ENCODE measurements around the gene SRC. TPM values are rescaled to one million over a fixed set of nuclear protein-coding genes. Genes with fewer than 3 reads are reported as not detected.
"Not testable (repeated sequence)": the region's sequence is repeated elsewhere in the genome, so short reads cannot be mapped to it uniquely, and the experiment has no call there.

The SRC gene
- total RNA-seq, 1 experiment from 2014 or later, result 7.6 TPM

GRCh38 chr20:37336369-37337207 lies 9.4 kb upstream of the SRC start:
- H3K4me3 ChIP-seq, result no peak overlapping the region
- H3K36me3 ChIP-seq, result no peaks in the 10 kb centered on the region
- H3K27ac ChIP-seq, result no peak overlapping the region
- no peak for DNase-seq (ENCODE audit: low read depth in 1 of 2, low spot score in 2 of 2)
- H3K4me1 ChIP-seq (replicated peaks), result peaks cover 7% of the 10 kb centered on the region
- no peaks in the 10 kb centered on the region for H3K9me3 ChIP-seq (replicated peaks)
- no peaks in the 10 kb centered on the region for H3K27me3 ChIP-seq (replicated peaks)

GRCh38 chr20:37337208-37337991 lies 8.5 kb upstream of the SRC start:
- no peak overlapping the region for H3K4me3 ChIP-seq
- no peak overlapping the region for H3K27ac ChIP-seq
- H3K4me1 ChIP-seq (replicated peaks), result peaks cover 8% of the 10 kb centered on the region

GRCh38 chr20:37338380-37338779 lies 7.6 kb upstream of the SRC start:
- not testable (repeated sequence) for H3K4me3 ChIP-seq; DNase-seq (ENCODE audit: low read depth in 1 of 2, low spot score in 2 of 2); H3K36me3 ChIP-seq

More at GRCh38 chr20:37337208-37337991, 8.5 kb upstream of the SRC start:
- Histone ChIP-seq H3K9me3 (replicated peaks) (no peaks in the 10 kb centered on the region), H3K36me3 (no peaks in the 10 kb centered on the region), H3K27me3 (replicated peaks) (no peaks in the 10 kb centered on the region)
- DNase-seq (ENCODE audit: low read depth in 1 of 2, low spot score in 2 of 2), result no peak

GRCh38 chr20:37339208-37339607 lies 6.7 kb upstream of the SRC start:
- no peaks in the 10 kb centered on the region for H3K36me3 ChIP-seq
- DNase-seq (ENCODE audit: low read depth in 1 of 2, low spot score in 2 of 2), result no peak
- no peak overlapping the region for H3K4me3 ChIP-seq
- peaks cover 20% of the 10 kb centered on the region for H3K4me1 ChIP-seq (replicated peaks)
- no peak overlapping the region for H3K27ac ChIP-seq
- H3K9me3 ChIP-seq (replicated peaks), result no peaks in the 10 kb centered on the region
- no peaks in the 10 kb centered on the region for H3K27me3 ChIP-seq (replicated peaks)

More at GRCh38 chr20:37338380-37338779, 7.6 kb upstream of the SRC start:
- H3K27ac ChIP-seq; H3K27me3 ChIP-seq (replicated peaks); H3K9me3 ChIP-seq (replicated peaks): not testable (repeated sequence)
- peaks cover 17% of the 10 kb centered on the region for H3K4me1 ChIP-seq (replicated peaks)

- not testable (repeated sequence) for H3K36me3 ChIP-seq; H3K27me3 ChIP-seq (replicated peaks); DNase-seq (ENCODE audit: low read depth in 1 of 2, low spot score in 2 of 2)
Observed at GRCh38 chr20:37339764-37340109, 6.2 kb upstream of the SRC start.

GRCh38 chr20:37340998-37341397 lies 4.9 kb upstream of the SRC start:
- Histone ChIP-seq H3K27me3 (replicated peaks) (no peaks in the 10 kb centered on the region), H3K9me3 (replicated peaks) (no peaks in the 10 kb centered on the region), H3K27ac (no peak overlapping the region), H3K4me3 (no peak overlapping the region), H3K36me3 (no peaks in the 10 kb centered on the region), H3K4me1 (replicated peaks) (peaks cover 21% of the 10 kb centered on the region)
- no peak for DNase-seq (ENCODE audit: low read depth in 1 of 2, low spot score in 2 of 2)

More at GRCh38 chr20:37339764-37340109, 6.2 kb upstream of the SRC start:
- not testable (repeated sequence) for H3K27ac ChIP-seq; H3K4me3 ChIP-seq; H3K9me3 ChIP-seq (replicated peaks)
- peaks cover 20% of the 10 kb centered on the region for H3K4me1 ChIP-seq (replicated peaks)

- no peaks in the 10 kb centered on the region for H3K9me3 ChIP-seq (replicated peaks)
- peaks cover 19% of the 10 kb centered on the region for H3K4me1 ChIP-seq (replicated peaks)
- no peaks in the 10 kb centered on the region for H3K27me3 ChIP-seq (replicated peaks)
- DNase-seq (ENCODE audit: low read depth in 1 of 2, low spot score in 2 of 2), result no peak
- no peak overlapping the region for H3K4me3 ChIP-seq
- H3K36me3 ChIP-seq, result no peaks in the 10 kb centered on the region
- H3K27ac ChIP-seq, result no peak overlapping the region
Observed at GRCh38 chr20:37341632-37342031, 4.3 kb upstream of the SRC start.

GRCh38 chr20:37342231-37343177 lies 3.4 kb upstream of the SRC start:
- Histone ChIP-seq H3K9me3 (replicated peaks) (no peaks in the 10 kb centered on the region), H3K36me3 (peaks cover 4% of the 10 kb centered on the region), H3K4me3 (no peak overlapping the region), H3K4me1 (replicated peaks) (peaks cover 24% of the 10 kb centered on the region), H3K27ac (no peak overlapping the region), H3K27me3 (replicated peaks) (no peaks in the 10 kb centered on the region)
- DNase-seq (ENCODE audit: low read depth in 1 of 2, low spot score in 2 of 2), result peak in 1 of 2 experiments; percentile 57

- peaks cover 24% of the 10 kb centered on the region for H3K4me1 ChIP-seq (replicated peaks)
- DNase-seq (ENCODE audit: low read depth in 1 of 2, low spot score in 2 of 2), result no peak
- no peaks in the 10 kb centered on the region for H3K9me3 ChIP-seq (replicated peaks)
- H3K36me3 ChIP-seq, result peaks cover 4% of the 10 kb centered on the region
- no peaks in the 10 kb centered on the region for H3K27me3 ChIP-seq (replicated peaks)
- no peak overlapping the region for H3K4me3 ChIP-seq
- H3K27ac ChIP-seq, result no peak overlapping the region
Observed at GRCh38 chr20:37343212-37343993, 2.5 kb upstream of the SRC start.

- peaks cover 4% of the 10 kb centered on the region for H3K36me3 ChIP-seq
- H3K9me3 ChIP-seq (replicated peaks), result no peaks in the 10 kb centered on the region
- H3K27ac ChIP-seq, result no peak overlapping the region
- DNase-seq (ENCODE audit: low read depth in 1 of 2, low spot score in 2 of 2), result no peak
- H3K27me3 ChIP-seq (replicated peaks), result no peaks in the 10 kb centered on the region
- peaks cover 24% of the 10 kb centered on the region for H3K4me1 ChIP-seq (replicated peaks)
- H3K4me3 ChIP-seq, result no peak overlapping the region
Observed at GRCh38 chr20:37343994-37344355, 2.0 kb upstream of the SRC start.

GRCh38 chr20:37344506-37345338 lies 1.2 kb upstream of the SRC start:
- no peak overlapping the region for H3K27ac ChIP-seq

GRCh38 chr20:37346236-37346534 lies 245 bp downstream of the SRC start:
- Histone ChIP-seq H3K27ac (no peak overlapping the region), H3K36me3 (peaks cover 9% of the 10 kb centered on the region), H3K4me1 (replicated peaks) (peaks cover 24% of the 10 kb centered on the region), H3K4me3 (peak overlapping the region; percentile 64), H3K9me3 (replicated peaks) (no peaks in the 10 kb centered on the region), H3K27me3 (replicated peaks) (no peaks in the 10 kb centered on the region)
- DNase-seq (ENCODE audit: low read depth in 1 of 2, low spot score in 2 of 2), result no peak

More at GRCh38 chr20:37344506-37345338, 1.2 kb upstream of the SRC start:
- H3K27me3 ChIP-seq (replicated peaks), result no peaks in the 10 kb centered on the region
- H3K9me3 ChIP-seq (replicated peaks), result no peaks in the 10 kb centered on the region
- peaks cover 24% of the 10 kb centered on the region for H3K4me1 ChIP-seq (replicated peaks)
- peaks cover 4% of the 10 kb centered on the region for H3K36me3 ChIP-seq
- no peak for DNase-seq (ENCODE audit: low read depth in 1 of 2, low spot score in 2 of 2)
- no peak overlapping the region for H3K4me3 ChIP-seq
